HG03039 (cell line): ENCODE data around the gene ALDH1B1.
"Not testable (repeated sequence)": the region's sequence is repeated elsewhere in the genome, so short reads cannot be mapped to it uniquely, and the experiment has no call there.

Experiments used
- ATAC-seq: cut with Tn5 transposase; IDR thresholded peaks from one replicate; pipeline ENCODE4 v1.9.1; 2021; ENCODE audit warnings: mild to moderate bottlenecking, moderate library complexity; ENCODE audit not compliant: unreplicated experiment

Gene ALDH1B1

DNA sequence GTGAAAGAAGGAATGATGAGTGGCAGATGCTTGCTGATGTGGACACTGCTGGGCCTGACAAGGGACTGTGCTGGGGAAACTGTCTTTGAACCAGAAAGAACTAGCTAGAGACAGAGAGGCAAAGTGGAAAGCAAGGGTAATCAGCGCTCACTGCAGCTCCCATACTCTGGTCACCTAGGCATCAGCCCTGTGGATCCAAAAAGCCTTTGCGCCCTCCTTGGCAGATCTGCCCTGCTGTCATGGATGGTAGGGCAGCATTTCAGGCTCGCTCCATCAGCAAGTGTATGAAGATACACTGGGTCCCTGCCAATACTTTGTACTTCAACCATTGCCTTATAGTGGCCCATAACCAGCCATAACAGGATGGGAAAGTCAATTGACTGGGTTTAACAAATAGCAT is 6.6 kb upstream of the ALDH1B1 start:
- ATAC-seq, result no peak

- ATAC-seq, result no peak
These were observed 6.1 kb upstream of the ALDH1B1 start for GRCh38 chr9:38386319-38386895.

DNA sequence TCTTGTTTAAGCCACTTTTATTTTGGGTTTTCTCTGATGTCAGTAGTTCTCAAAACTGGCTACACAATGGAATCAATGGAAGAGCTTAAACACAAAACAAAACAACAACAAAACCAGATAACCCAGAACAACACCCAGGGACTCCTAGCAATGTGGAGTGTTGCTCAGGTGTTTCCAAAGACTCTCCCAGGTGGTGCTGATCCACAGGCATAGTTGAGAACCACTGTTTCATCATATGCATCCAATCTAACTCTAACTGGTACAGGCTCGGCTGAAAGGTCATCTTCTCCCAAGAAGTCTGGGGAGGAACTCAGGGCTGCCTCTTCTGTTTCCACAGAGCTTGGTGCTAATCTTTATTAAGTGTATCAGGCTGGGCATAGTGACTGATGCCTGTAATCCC is 5.4 kb upstream of the ALDH1B1 start:
- no peak for ATAC-seq

DNA sequence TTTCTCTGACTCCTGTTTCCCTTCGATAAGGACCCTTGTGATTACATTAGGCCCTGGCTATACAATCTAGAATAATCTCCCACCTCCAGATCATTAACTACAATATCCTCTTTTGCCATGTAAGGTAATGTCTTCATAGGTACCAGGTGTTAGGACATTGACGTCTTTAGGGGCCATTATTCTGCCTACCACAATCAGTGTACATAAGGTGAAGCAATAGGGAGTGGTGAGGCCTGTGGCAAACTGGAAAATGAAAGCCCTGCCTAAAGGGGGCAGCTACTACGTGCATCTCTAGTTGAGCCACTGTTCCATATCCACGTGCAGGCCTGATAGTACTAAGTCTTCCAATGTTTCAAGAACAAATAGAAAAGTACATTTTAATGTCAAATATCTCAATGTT is 4.8 kb upstream of the ALDH1B1 start:
- ATAC-seq, result no peak

DNA sequence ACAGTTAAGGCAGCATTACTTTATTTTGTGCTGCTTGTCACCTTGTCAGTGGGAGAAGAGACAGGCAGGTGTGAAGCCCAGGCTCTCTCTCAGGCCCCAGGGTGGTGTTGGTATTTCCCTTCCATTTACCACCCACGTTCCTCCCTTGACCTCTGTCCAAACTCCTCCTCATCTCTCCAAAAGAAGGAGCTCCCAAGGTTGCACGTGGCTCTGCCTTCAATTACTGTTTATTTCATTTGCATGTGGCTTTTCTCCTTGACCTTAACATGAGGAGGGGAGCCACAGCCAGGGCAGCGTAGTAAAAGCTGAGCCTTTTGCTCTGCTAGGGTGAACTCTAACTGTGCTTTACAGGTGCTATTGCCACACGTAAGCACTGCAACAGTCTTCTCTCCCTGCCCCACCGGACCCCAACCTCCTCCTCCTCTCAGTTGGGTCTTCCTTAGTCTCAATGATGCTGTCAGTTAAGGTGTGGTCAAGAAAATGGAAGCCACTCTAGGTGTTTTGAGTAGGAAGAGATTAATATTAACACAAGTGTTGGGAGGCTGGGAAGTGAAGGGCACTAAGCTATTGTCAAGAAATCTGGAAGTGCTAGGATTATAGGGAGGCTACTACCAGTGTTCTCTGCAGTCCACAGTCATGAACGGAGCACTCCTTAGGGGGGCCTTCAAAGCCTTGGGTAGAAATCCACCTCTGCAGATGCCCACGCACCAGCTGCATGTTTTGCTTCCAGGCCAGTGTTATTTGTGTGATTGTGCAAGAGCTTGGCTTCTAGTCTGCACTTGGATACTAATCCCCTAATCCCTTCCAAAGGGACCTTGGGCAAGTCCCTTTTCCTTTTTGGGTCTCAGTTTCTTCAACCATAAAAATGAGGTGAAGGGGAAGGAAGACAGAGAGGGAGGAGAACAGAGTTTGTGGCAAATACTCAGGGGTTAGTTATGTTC is 3.9 kb upstream of the ALDH1B1 start:
- ATAC-seq, result no peak

- no peak for ATAC-seq
These were observed 3.2 kb upstream of the ALDH1B1 start for GRCh38 chr9:38389313-38389712.

GRCh38 chr9:38390442-38390841 is 2.1 kb upstream of the ALDH1B1 start:
- no peak for ATAC-seq

DNA sequence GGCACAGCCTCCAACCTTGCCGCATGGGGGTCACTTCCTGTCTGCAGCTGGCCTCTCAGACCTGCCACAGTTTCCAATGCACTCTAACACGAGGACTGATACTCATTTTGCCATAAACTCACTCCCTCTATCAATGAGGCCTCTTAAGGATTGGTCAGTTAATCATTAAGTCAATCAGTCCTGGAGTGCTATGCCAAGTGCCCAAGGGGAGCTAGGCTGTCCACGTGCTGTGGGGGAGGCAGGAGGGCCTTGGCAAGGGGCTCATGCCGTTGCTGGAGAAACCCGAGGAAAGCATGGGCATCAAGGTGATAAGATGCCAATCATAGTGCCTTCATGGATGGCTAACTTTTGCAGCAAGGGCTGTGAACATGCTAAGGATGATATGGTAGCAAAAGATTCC is 1.7 kb upstream of the ALDH1B1 start:
- ATAC-seq, result no peak

DNA sequence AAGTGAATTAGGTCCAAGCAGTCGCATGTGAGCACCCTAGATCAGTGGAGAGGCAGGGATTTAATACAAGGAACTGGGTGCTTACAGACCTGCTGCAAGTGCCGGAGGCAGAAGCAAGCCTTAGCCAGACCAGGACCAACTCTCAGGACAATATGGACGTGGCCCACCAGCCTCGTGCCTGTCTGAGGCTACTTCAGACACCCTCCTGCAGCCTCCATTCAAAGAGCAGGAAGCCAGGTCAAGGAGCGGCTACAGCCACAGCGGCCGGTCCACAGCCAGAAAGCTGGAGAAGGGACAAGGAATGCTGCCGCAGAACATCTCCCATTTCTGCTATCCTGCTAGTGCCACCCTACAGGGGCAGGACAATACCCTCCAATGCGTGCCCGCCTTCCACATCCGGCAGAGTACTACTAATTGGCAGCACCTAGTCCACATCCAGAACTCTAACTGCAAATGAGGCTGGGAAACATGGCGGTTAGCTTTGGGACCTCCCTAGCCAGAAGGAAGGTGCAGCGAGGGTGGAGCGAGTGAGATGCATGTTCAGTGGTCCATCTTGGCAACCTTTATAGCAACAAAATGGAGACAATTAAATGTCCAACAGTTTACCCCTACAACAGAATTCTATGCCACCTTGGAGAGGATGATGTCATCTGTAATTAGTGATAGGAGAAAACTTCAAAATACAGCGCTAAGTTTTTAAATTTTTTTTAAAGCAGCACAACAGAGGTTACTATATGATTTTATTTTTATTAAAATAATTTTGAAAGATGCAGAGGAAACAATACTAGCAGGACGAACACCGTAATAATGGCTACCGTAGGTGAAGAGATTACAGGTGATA is 1.0 kb upstream of the ALDH1B1 start:
- ATAC-seq, result no peak

- no peak for ATAC-seq
These were observed 760 bp downstream of the ALDH1B1 start for GRCh38 chr9:38393128-38393796.

GRCh38 chr9:38394416-38394815 is 1.9 kb downstream of the ALDH1B1 start:
- ATAC-seq, result no peak

- ATAC-seq, result no peak
These were observed 3.3 kb downstream of the ALDH1B1 start for GRCh38 chr9:38395653-38396370.

- no peak for ATAC-seq
These were observed 3.8 kb downstream of the ALDH1B1 start for GRCh38 chr9:38396371-38396671.

- ATAC-seq, result not testable (repeated sequence)
These were observed 6.7 kb downstream of the ALDH1B1 start for GRCh38 chr9:38399191-38399590.

DNA sequence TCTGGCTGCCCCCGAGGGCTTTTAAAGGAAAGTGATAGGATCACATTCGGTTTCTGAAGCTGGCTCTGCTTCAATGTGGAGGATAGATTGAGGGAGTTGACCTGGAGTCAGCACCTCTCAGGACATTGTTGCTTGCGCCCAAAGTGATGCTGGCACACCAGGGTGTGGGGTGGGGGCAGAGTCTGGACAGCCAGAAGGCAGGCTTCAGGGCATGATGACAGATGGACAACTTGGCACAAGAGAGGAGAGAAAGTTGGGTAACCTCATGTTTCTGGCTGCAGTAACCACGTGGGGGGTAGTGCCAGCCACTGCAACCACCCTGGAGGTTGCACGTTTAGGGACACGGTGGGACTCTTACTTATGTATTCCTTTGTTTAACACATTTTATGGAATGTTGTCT is 9.5 kb downstream of the ALDH1B1 start:
- ATAC-seq, result no peak

DNA sequence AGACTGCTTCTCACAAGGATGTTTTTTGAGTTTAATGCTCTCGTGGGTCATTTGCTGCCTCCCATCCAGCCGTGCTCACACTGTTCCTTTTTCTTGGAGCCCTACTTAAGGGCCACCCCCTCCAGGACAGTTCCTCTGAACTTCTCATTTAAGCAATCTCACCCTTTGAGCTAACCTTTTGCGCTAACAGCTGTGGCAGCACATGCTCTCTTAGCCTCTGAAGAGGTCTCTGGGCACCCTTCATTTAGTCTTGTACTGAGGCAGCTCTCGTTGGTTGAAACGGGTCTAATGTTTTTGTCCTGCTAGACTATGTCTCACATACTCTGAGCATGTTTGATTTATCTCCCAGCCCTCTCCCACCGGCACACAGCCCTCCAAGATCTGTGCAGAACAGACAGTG is 11.8 kb downstream of the ALDH1B1 start:
- no peak for ATAC-seq

DNA sequence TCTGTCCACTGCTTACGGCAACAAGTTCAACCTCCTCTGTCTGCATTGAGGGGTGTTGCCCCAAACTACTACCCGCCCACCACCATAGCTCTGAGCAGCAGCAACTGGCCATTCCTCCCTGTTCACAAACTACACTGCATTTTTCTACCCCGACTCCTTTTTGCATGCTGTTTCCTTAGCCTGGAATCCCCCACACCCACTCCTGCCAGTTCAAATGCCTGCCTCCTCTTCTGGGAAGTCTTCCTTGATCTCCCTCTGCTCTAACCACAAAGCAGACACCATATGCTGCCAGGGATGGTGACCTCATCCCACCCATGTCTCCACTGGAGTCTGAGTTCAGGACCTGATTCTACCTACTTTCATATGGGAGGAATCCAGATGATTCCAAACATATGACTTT is 13.3 kb downstream of the ALDH1B1 start:
- no peak for ATAC-seq

- ATAC-seq, result no peak
These were observed 14.1 kb downstream of the ALDH1B1 start for GRCh38 chr9:38406476-38407186.

DNA sequence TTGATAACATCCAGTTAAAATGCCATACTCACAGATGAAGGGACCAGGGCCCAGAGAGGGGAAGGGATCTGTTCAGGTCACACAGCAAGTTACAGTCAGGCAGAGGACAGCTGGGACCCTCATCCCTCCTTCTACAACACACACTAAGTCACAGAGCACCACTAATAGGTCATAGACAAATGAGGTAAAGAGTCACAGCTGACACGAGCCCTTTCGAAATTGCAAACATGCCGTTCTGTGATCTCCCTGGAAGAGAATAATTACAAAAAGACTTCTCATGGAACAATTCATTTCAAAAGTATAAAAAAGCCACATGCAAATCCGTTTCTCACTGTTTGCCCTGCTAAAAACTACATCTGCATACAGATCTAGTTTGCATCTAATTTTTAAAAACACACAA is 16.2 kb downstream of the ALDH1B1 start:
- peak; percentile 49 for ATAC-seq

GRCh38 chr9:38412751-38413150 is 20.2 kb downstream of the ALDH1B1 start:
- ATAC-seq, result no peak
